H1 (cell line): ENCODE measurements around the gene SPTB. TPM values are rescaled to one million over a fixed set of nuclear protein-coding genes. Genes with fewer than 3 reads are reported as not detected.

Source experiments
- CBX5 ChIP-seq: fragments of 300-800, 300-1000 bp; sonication (generic); IDR thresholded peaks from 2 replicates; pipeline ENCODE4 v1.7.1; 2016; ENCODE audit warnings: antibody characterized with exemption, low read length, low read depth
- CBX8 ChIP-seq: fragments of 300-800, 300-1000 bp; sonication (generic); IDR thresholded peaks from 2 replicates; pipeline ENCODE4 v1.7.1; 2016; ENCODE audit warnings: low read depth, low read length, borderline replicate concordance
- CREB1 ChIP-seq: IDR thresholded peaks from 2 replicates; pipeline ENCODE4 v1.6.1; 2012; ENCODE audit warnings: inconsistent platforms
- GTF2F1 ChIP-seq: IDR thresholded peaks from 2 replicates; pipeline ENCODE4 v1.6.1; 2012; ENCODE audit warnings: low read depth, low read length, improper control_type of control experiment, borderline replicate concordance
- MAFK ChIP-seq: IDR thresholded peaks from 2 replicates; pipeline ENCODE4 v1.6.1; 2012; ENCODE audit warnings: low read depth, mild to moderate bottlenecking, improper control_type of control experiment, low read length
- polyA plus RNA-seq, 7 experiments: library from polyadenylated mRNA; depleted of rRNA in 3 of 7; stranded (reverse) in 5 of 7; unstranded in 2 of 7; fragments of >200 nt in 5 of 7; fragments of 200-250 nt in 2 of 7; gene quantifications; 1 replicate in 5 of 7; 2 replicates in 1 of 7; 4 replicates in 1 of 7; pipeline versions ENCODE4 v1.2.1 to v1.2.3, GENCODE V29; 2011 to 2013; ENCODE audit warnings: missing spikeins in 2 of 7, mixed read lengths in 2 of 7
- total RNA-seq: library from RNA; stranded (reverse); fragmentation: NEBNext Ultra II Directional; extraction: Animal tissue kit (Norgen Biotek cat#: 25700); gene quantifications from 2 replicates; pipeline ENCODE4 v1.2.1, GENCODE V29; 2021

SPTB gene
- total and polyA plus RNA-seq, 2 of the 8 experiments (the other 6 are each of a cell fraction or from before 2014, with no cell fraction given): 0.30 to 2.4 TPM

GRCh38 chr14:64738281-64738804 lies 141.4 kb downstream of the SPTB start (continued):
- no peak for TF ChIP-seq CREB1
- no peak for TF ChIP-seq CBX5
- TF ChIP-seq GTF2F1: no peak
- TF ChIP-seq MAFK: no peak
- no peak for TF ChIP-seq CBX8
